ENCODE results near the gene TMCO4.

Gene TMCO4

DNA sequence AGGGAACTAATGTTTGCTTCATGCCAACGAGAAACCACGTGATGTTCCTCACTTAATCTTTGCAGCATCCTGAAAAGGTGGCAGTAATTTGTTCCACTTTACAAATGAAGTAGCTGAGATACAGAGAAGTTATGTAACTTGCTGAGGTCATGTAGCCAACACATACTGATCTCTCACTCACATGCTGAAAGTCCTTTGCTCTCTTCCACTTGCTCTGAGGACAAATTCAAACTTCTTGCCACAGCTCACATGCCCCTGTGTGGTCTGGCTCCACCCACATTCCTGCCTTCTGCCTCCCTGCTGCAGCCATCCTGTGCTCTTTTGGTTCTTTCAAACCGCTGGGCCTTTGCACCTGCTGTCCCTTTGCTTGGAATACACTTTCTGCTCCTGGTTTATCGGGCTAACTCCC lies 55.4 kb downstream of the TMCO4 start:
- TF ChIP-seq TAF1 (IDR thresholded peaks at IDR 0.05; ENCODE audit: borderline replicate concordance, insufficient read depth, low read length): no peak
- no peak for TF ChIP-seq FOXP2 (optimal IDR thresholded peaks at IDR 0.05; ENCODE audit: borderline replicate concordance, extremely low read depth, extremely low read length, insufficient read depth)
- TF ChIP-seq SIN3A (IDR thresholded peaks at IDR 0.05; ENCODE audit: borderline replicate concordance, insufficient read depth, low read length): no peak
- TF ChIP-seq POLR2AphosphoS5 (IDR thresholded peaks at IDR 0.05; ENCODE audit: low read depth, low read length): no peak
- no peak for TF ChIP-seq REST (IDR thresholded peaks at IDR 0.05; ENCODE audit: insufficient read depth in 1 of 2, low read depth in 2 of 2, low read length in 2 of 2)

DNA sequence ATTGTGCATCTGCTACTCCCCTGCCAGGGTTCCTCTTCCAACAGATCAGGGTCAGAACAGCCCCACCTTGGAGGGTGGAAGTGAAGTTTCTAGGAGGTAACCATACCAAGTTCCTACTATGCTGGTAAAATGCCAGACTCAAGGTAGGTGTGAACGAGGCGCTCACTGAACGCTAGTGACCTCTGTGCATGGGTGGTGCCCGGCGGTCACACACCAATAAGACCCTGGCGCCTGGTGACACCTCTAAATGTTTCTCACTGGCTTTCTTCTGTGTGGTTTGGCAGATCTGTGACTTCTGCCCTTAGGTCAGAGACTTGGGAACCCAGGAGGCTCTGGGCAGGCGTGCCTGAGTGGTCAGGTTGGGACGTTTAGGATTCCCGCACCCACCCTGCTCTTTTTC lies 55.9 kb downstream of the TMCO4 start:
- TF ChIP-seq FOXP2 (optimal IDR thresholded peaks at IDR 0.05; ENCODE audit: borderline replicate concordance, extremely low read depth, extremely low read length, insufficient read depth) (no peak), SIN3A (IDR thresholded peaks at IDR 0.05; ENCODE audit: borderline replicate concordance, insufficient read depth, low read length) (no peak), TAF1 (IDR thresholded peaks at IDR 0.05; ENCODE audit: borderline replicate concordance, insufficient read depth, low read length) (no peak), REST (IDR thresholded peaks at IDR 0.05; ENCODE audit: insufficient read depth in 1 of 2, low read depth in 2 of 2, low read length in 2 of 2) (no peak), POLR2AphosphoS5 (IDR thresholded peaks at IDR 0.05; ENCODE audit: low read depth, low read length) (no peak)

DNA sequence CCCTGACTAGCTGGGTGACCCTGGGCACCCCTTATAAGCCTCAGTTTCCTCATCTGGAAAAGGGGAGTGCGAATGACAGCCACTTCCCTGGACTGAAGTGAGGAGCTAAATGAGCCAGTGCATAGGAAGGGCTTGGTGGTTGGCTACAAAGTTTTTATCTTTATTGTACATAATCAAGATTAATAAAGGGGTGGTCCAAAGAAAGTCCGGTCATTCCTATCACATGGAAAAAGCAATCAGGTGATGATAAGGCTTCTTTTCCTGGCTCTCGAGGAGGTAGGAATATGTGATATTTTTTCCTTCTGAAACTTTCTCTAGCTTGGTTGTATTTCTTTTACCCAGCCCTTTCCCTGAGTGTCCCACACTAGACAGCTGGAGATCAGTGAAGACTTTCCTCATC lies 56.5 kb downstream of the TMCO4 start:
- no peak for TF ChIP-seq POLR2AphosphoS5 (IDR thresholded peaks at IDR 0.05; ENCODE audit: low read depth, low read length)
- TF ChIP-seq FOXP2 (optimal IDR thresholded peaks at IDR 0.05; ENCODE audit: borderline replicate concordance, extremely low read depth, extremely low read length, insufficient read depth): no peak
- TF ChIP-seq SIN3A (IDR thresholded peaks at IDR 0.05; ENCODE audit: borderline replicate concordance, insufficient read depth, low read length): no peak
- TF ChIP-seq TAF1 (IDR thresholded peaks at IDR 0.05; ENCODE audit: borderline replicate concordance, insufficient read depth, low read length): no peak
- no peak for TF ChIP-seq REST (IDR thresholded peaks at IDR 0.05; ENCODE audit: insufficient read depth in 1 of 2, low read depth in 2 of 2, low read length in 2 of 2)

DNA sequence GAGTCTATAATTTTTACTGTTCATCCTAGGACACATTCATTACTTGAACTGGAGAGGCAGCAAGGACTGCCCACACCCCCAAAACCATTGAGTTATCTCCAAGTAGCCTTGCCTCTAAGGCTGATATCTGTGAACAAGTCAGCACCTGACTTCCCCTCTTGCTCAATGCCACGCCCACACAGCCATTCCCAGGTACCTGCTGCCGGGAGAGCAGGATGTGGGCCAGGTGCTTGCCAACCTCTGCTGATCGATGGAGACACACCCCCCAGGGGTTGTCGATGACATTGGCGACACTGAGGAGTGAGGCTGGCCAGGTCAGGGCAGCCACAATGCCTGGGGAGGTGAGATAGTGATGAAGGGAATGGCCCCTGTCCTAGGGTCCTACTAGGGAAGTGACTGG lies 60.1 kb downstream of the TMCO4 start:
- no peak for TF ChIP-seq REST (IDR thresholded peaks at IDR 0.05; ENCODE audit: insufficient read depth in 1 of 2, low read depth in 2 of 2, low read length in 2 of 2)
- no peak for TF ChIP-seq TAF1 (IDR thresholded peaks at IDR 0.05; ENCODE audit: borderline replicate concordance, insufficient read depth, low read length)
- no peak for TF ChIP-seq FOXP2 (optimal IDR thresholded peaks at IDR 0.05; ENCODE audit: borderline replicate concordance, extremely low read depth, extremely low read length, insufficient read depth)

GRCh38 chr1:19738669-19739068 lies 61.0 kb downstream of the TMCO4 start:
- no peak for TF ChIP-seq SIN3A (IDR thresholded peaks at IDR 0.05; ENCODE audit: borderline replicate concordance, insufficient read depth, low read length)

Data from PFSK-1 (cell line).